NCI-H1436 treated with DMSO at 0.1 percent for 48 hours (cell line): ENCODE data around the gene GBX1.

Experiments
- DNase-seq: peaks from one replicate; lab custom pipeline; 2025; lab: John Stamatoyannopoulos, UW

Gene GBX1

GRCh38 chr7:151128144-151128543 is 39.4 kb downstream of the GBX1 start:
- DNase-seq, result no peak

- no peak for DNase-seq
These were observed 40.9 kb downstream of the GBX1 start for GRCh38 chr7:151126491-151127137.

- no peak for DNase-seq
These were observed 41.5 kb downstream of the GBX1 start for GRCh38 chr7:151125846-151126481.

DNA sequence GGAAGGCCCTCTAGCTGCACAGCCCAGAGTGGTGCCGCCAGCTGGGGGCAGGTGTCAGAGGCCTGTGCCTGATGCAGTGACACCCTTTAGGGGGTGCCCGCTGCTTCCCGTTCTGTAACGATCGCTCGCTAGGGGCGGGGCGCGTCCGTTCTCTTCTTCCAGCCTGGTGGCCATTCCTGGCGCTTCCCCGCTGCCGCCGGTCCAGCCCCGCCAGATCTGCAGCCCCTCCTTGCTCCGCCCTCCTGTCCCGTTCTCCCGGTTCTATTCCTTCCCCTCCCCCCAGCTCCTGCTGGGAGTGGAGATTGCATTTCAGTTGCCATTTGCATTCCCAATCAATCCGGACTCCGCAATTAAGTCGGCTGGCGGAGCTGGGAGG is 42.0 kb downstream of the GBX1 start:
- DNase-seq, result no peak

DNA sequence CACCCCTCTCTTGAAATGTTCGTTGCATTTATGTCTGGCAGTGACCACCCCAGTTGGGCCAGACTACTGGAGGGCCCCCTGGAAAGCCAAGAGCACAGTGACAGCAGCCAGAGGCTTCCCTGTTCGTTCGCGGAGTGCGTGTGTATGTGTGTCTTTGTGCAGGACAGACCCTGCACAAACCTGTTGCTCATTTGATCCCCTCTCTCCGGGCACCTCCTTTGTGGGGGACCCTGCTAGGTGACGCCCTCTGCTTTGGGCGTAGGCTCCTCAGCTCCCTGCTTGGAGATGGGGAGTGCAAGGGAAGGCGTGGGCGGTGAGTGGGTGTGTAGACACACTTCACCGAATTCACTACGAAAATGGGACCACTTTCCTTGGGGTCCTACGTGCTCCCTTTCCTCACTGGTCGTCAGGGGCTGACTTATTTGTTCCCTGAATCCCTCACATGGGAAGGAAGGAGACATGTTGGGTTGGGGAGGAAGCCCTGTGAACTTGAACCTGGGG is 42.5 kb downstream of the GBX1 start:
- DNase-seq, result no peak

DNA sequence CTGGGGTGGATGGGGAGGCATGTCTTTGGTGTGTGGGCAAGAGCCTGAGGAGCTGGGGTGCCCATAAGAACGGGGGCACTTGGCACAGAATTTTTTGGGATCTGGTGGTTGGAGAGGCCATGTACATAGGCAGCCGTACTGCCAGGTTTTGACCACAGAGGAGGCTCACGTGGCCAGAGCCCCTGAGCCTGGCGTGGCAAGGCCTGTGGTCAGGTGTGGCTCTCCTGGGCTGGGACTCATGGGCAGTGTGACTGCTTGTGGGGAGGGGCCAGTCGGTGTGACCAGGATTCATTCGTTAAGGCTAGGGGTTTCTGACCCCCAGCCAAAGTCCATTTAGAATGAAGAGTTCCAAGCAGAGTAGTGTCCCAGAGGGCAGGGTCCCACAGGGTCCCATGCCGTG is 43.0 kb downstream of the GBX1 start:
- DNase-seq, result no peak

DNA sequence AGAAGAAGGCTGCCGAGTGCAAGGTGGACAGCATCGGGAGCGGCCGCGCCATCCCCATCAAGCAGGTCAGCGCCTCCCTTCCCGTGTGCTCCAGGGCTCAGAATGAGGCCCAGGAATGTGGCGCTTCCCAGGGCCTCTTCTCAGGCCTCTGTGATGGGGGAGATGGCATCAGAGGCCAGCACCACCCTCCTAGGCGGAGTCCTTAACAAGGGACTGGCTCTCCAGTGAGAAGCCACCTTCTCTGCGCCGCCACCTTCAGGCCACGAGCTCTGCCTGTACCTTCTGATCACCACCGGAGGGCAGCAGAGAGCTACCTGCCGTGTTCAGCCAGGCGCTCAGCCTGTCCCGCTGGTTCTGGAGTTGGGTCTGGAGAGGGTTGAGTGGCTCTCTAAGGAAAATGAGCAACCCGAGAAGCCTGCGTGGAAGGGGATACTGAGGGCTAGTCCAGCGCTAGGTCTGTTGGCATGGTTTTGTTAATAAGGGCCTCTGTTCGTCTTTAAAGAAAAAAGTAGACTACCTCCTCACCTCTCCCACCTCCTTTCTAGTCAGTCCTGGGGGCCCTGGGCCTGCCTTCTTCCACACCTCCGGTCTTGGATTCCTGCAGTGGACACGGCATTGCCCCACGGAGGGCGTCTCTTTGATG is 43.6 kb downstream of the GBX1 start:
- no peak for DNase-seq

DNA sequence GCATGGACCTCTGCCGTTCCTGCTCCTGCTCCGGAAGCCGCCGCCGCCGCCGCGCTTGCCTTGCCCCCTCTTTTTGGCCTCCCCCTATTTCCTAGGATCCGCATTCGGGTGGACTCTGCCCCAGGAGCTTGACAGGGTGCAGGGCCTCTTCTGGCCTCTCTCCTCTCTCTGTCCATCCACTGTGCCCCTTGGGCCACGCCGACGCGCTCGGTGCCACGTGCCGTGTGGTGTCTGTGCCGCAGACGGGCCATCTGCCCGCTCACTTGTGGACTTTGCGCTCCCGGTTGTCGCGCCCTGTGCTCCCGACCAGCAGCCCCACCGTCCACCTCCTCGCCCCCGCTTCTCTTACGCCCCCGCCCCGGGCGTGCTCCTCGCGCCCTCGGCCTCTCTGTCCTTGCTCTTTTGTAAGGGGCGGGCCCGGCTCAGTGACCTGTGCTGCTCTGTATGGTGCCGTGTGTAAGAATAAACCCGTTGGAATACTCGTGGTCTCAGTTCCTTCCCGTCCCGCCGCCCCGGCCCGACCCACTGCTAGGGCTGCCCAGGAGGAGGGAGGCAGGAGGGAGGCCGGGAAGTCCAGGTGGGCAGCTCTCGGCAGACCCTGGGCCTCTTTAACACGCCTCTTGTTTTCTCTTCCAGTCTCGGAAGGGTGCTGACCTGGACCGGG is 44.2 kb downstream of the GBX1 start:
- no peak for DNase-seq

GRCh38 chr7:151122796-151123157 is 44.7 kb downstream of the GBX1 start:
- DNase-seq, result no peak

DNA sequence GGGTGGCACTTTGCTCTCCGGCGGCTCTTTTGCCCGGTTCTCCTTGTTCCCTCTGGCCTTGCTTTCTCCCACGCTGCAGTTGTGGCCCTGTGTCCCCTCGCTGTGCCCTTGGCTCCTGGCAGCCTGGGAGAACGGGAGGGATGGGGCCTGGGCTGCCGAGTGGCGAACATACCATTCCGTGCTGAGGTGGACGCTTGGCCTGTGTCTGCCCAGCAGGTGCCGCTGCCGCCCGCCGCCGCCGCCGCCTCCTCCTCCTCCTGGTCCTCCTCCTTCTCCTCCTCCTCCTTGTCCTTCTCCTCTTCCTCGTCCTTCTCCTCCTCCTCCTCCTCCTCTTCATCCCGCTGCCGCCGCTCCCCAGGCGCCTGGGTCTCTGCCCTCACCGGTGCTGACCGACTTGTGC is 45.2 kb downstream of the GBX1 start:
- no peak for DNase-seq

DNA sequence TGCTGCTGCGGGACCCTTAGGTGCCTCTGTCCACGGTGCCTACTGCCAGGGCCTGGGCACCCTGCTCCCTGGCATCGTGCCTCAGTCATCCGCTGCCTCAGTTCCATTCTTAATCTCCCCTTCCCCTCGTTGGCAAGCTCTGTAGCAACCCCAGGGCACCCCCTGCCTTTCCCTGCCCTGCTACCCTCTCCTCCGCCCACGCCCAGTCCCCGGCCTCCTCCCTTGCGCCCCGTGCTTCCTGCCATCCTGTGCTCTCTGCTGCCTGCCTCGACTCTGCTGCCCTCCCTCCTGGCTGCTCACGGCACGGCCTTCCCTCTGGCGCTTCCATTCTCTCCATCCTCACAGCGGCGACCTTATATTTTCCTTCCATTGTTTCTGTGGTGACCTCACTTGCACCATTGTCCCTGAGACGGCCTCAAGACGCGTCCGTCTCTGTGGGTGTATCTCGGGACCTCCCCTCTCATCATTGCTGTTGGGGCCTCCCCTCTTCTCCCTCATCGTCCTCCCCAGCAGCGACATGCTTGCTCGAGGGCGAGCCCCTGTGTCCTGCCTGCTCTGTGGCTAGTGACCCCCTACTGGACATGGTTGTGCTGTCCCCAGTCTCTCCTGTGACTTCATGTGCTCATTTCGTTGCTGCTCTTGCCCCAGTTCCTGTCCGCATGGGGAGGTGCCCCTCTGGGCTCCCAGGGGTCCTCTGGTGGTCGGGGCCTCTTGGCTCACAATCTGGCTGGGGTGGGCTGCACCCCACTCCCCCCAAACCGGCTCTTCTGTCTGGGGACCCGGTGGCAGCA is 45.9 kb downstream of the GBX1 start:
- no peak for DNase-seq

DNA sequence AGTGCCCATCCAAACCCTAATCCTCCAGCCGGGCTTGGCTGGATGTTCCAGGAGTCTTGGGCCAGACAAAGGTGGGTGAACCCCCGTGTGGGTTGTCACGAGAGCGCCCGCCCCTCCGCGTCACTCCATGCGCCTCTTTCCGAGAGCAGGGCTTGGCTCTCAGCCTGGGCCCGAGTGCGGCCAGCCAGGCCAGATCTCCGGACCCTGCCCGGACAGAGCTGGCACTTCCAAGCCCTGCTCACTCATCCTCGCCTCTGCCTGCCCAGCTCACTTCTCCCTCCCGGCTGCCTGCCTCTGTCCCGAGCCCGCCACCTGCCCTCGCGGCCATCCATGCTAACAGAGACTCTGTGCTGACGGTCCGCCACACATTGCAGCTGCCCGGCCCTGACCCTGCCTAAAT is 46.6 kb downstream of the GBX1 start:
- no peak for DNase-seq

- no peak for DNase-seq
These were observed 47.6 kb downstream of the GBX1 start for GRCh38 chr7:151119902-151120301.

GRCh38 chr7:151119055-151119415 is 48.5 kb downstream of the GBX1 start:
- no peak for DNase-seq

GRCh38 chr7:151118108-151119054 is 49.1 kb downstream of the GBX1 start:
- no peak for DNase-seq

GRCh38 chr7:151117565-151117964 is 49.9 kb downstream of the GBX1 start:
- no peak for DNase-seq

DNA sequence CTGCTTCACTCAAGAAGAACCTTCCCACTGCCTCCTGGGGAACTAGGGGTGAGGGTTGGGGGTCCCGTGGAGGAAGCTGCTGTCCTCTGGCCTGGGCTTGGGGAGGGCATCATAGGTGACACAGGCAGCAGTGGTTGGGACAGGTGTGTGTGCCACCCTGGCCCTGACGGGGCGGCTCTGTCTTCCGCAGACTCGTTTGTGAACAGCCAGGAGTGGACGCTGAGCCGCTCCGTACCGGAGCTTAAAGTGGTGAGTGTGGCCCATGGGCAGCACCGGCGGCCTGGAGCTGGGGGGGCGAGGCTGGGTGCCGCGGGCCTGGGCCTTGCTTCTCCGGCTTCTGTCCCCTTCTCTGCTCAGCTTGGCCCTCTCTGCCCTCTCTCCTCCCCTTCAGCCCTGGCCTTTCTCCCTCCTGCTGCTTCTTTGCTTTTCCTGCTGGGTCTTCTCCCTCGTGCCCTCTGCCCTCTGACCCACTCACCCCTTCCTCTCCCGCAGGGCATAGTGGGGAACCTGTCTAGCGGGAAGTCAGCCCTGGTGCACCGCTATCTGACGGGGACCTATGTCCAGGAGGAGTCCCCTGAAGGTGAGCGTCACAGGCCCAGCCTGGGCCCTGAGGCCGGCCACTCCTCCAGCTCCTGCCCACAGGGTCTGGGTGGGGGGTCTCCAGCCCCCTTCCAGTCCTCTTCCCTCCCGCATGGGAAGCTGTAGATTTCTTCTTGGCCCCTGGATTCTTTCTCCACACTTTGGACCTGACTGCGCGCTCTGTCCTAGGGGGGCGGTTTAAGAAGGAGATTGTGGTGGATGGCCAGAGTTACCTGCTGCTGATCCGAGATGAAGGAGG is 50.7 kb downstream of the GBX1 start:
- no peak for DNase-seq

DNA sequence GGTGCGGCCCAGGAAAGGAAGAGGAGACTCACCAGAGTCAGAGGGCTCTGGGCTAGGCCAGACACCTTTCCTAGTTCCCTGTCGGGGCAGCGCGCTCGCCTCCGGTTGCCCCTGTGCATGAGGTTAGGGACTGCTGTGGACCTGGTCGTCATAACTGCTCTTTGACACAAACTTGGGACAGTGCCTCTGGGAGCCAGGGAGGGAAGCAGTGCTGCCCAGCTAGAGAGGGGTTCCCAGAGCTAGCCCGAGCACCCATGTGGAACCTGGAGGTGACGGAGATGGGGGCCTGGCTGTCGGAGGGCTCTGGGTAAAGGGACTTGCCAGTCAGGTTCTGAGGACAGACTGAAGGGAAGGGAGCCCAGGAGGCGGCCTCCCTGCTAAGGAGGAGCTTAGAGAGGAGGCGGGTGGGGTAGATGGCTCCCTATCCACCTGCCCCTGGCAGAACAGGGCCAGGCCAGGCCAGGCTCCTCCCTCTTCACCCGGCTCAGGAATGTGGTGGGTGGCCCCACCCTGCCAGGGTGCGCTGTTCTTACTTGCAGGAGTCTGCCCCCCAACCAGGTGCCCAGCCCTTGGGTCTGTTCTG is 51.6 kb downstream of the GBX1 start:
- DNase-seq, result no peak

DNA sequence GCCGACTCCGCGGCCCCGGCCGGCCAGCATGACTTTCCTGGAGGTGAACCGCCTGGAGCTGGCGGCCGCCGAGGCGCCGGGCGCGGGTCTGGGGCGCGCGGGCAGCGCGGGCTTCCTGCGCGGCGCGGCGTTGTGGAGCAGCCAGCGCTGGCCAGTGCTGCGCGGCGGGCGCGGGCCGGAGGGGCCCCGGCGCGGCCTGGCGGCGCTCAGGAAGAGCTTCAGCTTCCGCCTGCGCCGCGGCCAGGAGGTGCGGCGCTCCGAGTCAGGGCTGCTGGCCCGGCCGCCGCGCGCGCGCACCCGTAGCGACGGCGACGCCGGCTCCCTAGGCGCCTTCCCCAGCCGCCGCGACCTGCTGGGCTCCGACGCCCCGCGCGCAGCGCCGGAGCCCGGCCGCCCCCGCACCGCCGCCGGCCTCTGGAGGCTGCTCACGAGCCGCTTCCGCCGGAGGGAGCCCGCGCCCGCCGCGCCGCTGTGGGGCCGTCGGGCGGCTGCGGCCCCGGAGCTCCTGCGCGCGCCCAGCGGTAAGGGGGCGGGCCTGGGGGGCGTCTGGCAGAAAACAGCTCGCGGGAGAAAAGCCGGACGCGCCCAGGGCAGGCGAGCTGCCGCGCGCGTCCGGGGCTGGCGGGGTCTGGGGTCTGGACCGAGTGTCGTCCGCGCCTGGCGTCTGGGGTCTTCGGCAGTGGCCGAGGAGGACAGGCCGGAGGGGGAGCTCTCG is 52.2 kb downstream of the GBX1 start:
- no peak for DNase-seq
